CD4-positive, alpha-beta T cell treated with Interleukin-17A for 4 hours (primary cell): ENCODE measurements around the gene NFASC.
A peak's percentile ranks its signal among the peaks of the same experiment; 100 is the strongest.

Experiments used
- DNase-seq: peaks from one replicate; pipeline ENCODE4 v3.0.0-alpha.2; 2020; ENCODE audit warnings: mixed read lengths

Gene NFASC

GRCh38 chr1:205046870-205047269 is 176.2 kb downstream of the NFASC start:
- no peak for DNase-seq

GRCh38 chr1:205047764-205048231 is 177.1 kb downstream of the NFASC start:
- DNase-seq, result no peak

- no peak for DNase-seq
Observed at GRCh38 chr1:205048382-205048781, 177.7 kb downstream of the NFASC start.

DNA sequence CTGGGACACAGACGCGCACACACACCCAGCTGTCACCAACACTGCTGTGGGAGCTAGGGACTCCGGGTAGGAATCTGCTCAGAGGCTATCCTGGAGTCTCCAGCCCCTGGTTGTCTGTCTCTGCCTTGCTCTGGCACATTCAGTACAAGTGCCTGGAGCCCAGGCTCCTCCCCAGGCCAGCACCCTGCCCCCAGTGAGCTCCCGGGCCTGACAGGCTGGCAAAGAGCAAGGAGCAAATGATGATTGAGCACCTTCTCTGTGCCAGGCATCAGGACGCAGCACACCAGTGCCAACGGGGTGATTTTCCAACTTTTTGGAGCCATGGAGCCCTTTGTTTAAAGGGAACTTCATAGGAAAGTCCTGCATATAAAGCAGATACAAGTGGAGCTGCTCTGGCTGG is 178.8 kb downstream of the NFASC start:
- DNase-seq, result no peak

- DNase-seq, result no peak
Observed at GRCh38 chr1:205052690-205053089, 182.0 kb downstream of the NFASC start.

- DNase-seq, result no peak
Observed at GRCh38 chr1:205053296-205053695, 182.6 kb downstream of the NFASC start.

DNA sequence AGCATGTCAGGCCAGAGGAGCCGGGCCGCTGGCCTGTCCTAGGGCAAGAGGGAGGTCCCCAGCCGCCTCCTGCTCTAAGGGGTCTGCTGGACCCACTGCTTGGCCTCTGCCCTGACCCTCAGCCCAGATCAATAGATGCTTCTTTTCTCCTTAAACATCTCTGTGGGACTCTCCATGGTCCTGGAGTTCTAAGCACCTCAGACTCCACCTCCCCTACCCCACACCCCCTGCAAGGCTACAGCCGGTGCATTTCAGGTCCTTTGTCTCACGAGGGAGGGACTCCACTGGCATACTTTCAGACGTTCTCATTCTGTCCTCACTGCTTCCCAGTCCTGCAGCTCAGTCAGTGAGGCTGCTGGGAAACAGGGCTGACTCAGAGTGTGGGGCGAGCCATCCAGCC is 183.4 kb downstream of the NFASC start:
- no peak for DNase-seq

- no peak for DNase-seq
Observed at GRCh38 chr1:205056188-205056611, 185.5 kb downstream of the NFASC start.

GRCh38 chr1:205056956-205057568 is 186.4 kb downstream of the NFASC start:
- DNase-seq, result no peak

DNA sequence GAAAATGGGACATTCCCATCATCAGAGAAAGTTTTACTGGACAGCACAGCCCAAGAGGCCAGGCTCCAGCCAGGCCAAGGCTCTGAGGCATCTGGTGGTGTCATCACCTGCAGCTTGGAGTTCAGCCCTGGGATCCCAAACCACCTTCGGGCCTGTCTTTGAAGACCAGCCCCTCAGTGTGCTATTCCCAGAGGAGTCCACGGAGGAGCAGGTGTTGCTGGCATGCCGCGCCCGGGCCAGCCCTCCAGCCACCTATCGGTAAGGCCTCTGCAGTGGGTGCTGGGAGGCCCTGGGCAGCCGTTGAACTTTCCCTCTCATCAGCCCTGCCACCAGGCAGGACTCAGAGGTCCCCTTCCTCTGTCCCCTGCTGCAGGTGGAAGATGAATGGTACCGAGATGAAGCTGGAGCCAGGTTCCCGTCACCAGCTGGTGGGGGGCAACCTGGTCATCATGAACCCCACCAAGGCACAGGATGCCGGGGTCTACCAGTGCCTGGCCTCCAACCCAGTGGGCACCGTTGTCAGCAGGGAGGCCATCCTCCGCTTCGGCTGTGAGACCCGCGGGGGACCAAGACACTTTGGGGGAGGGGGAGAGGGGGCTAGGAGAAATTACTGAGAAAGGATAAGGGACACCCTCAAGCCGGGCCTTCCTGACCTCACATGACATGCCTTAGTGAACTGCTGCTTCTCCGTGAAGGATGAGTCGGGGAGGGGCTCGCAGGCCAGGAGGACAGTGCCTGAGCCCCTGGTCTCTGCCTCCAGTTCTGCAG is 187.3 kb downstream of the NFASC start:
- no peak for DNase-seq

DNA sequence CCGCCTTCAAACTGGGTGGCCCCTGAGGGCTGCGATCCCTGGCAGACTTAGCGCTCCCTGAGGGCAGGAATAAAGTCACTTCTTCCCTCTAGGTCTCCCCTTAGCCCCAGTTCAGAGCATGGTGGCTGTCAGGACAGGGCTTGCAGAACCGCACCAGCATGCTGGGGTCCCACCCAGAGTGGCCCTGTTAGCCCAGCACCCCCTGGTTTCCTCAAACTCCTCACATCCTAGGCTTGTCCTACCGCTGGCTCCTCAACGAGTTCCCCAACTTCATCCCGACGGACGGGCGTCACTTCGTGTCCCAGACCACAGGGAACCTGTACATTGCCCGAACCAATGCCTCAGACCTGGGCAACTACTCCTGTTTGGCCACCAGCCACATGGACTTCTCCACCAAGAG is 188.2 kb downstream of the NFASC start:
- no peak for DNase-seq

DNA sequence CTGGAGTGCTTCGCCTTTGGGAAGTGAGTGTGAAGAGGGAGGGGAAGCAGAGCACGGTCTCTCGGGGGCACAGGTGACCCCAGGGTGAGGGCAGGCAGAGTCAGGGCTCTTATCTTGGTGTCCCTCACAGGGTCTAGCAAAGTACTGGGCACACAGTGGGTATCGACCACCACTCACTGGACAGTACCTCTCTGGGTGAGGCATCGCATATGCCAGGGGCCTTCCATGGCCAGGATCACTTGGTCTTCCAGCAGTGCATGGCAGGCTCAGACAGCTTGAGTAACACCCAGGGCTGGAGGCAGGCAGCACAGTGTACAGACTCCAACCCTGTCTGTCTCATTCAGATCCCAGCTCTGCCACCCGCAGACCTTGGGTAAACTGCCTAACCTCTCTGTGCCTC is 189.0 kb downstream of the NFASC start:
- no peak for DNase-seq

GRCh38 chr1:205060746-205061145 is 190.1 kb downstream of the NFASC start:
- no peak for DNase-seq

GRCh38 chr1:205061227-205061626 is 190.6 kb downstream of the NFASC start:
- DNase-seq, result no peak

DNA sequence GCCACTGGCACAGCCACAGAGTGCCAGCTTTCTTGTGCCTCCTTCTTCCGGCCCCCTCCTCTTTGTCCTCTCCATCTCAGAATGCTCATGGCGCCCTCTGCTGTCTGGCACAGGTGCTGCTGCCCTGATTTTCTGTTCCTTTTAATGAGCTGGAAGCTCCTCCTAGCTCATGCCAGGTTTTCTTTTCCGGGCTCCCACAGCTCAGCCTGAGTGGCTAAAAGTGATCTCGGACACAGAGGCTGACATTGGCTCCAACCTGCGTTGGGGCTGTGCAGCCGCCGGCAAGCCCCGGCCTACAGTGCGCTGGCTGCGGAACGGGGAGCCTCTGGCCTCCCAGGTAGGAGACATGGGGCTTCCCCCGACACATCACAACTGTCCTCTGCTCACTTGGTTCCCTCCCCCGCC is 191.0 kb downstream of the NFASC start:
- peak; percentile 76 for DNase-seq

- no peak for DNase-seq
Observed at GRCh38 chr1:205062319-205062718, 191.7 kb downstream of the NFASC start.

DNA sequence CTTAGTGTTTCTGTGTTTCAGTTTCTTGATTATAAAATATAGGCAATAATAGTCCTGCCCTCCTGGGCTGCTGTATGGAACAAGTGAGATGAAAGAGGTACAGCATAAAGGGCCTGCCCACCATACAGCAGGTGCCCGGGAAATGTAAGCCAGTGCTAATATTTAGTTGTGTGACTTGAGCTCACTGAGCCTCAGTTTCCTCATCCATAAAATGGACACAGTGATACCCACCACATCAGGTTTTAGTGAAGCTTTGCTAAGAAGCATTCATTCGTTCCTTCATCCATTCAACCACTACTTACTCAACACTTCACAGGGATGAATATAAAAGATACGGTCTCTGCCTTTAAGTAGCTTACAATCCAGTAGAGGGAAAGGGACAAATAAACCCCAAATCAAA is 192.2 kb downstream of the NFASC start:
- no peak for DNase-seq

DNA sequence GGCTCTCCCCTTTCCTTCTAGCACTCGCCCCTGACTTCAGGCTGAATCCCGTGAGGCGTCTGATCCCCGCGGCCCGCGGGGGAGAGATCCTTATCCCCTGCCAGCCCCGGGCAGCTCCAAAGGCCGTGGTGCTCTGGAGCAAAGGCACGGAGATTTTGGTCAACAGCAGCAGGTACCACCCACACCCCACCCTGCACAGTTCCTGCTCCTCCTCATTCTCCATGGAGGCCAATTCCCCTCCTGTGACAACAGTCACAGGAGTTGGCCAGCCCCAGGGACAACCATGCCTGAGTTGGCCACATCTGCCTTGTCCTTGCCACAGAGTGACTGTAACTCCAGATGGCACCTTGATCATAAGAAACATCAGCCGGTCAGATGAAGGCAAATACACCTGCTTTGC is 193.6 kb downstream of the NFASC start:
- no peak for DNase-seq

DNA sequence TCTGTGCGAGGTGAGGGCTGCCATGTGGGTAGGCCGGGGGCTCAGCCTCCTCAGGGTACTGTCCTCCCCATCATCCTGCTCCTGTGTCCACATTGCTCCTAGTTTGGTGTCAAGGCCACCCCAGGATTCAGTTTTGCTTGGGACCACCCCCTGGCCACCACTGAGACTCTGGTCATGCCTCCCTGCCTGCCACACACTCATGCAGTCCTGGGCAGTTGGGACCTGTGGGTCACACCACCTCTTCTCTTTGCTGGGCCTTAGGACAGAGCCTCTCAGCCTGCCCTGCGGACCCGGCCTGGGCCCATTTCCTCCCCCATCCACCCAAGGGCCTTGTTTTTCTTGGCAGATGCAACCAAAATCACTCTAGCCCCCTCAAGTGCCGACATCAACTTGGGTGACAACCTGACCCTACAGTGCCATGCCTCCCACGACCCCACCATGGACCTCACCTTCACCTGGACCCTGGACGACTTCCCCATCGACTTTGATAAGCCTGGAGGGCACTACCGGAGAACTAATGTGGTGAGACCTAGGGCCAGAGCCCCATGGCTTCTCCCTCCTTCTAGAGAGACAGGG is 194.2 kb downstream of the NFASC start:
- no peak for DNase-seq

DNA sequence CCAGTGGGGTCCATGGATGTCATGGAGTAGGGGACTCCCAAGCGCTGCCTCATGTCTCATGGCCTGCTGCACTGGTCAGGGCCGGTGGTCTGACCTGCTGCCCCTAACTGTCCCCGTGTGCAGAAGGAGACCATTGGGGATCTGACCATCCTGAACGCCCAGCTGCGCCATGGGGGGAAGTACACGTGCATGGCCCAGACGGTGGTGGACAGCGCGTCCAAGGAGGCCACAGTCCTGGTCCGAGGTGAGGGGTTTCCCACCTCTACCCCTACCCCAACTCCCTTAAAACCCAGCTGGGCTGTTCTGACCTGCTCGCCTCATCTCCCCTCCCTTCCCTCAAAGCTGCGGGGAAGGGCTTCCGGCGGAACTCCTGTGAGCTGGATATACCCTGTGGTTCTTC is 195.0 kb downstream of the NFASC start:
- no peak for DNase-seq

DNA sequence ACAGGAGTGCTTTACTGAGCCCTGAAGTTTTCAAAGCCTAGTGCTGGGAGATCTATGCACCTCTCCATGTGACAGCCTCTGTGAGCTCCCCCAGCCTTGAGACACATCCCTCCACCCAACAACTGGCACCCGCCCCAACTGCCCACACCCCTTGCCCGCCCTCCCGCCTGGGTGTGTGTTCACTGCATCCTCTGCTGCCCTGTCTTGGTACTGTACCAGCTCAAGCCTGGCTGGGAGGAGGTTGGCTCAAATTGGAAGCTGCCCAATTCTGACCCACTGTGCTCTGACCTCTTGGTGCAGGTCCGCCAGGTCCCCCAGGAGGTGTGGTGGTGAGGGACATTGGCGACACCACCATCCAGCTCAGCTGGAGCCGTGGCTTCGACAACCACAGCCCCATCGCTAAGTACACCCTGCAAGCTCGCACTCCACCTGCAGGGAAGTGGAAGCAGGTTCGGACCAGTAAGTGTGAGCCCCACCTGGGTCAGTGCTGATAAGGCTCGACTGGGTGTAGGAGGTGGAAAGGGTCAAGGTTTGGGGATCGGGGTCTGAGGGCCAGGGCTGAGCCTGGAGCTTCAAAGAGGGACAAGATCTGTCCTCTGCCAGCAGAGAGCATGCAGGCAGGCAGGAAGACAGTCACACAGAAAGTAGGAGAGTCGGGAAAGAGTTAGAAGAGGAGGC is 195.6 kb downstream of the NFASC start:
- no peak for DNase-seq

- DNase-seq, result no peak
Observed at GRCh38 chr1:205067031-205067430, 196.4 kb downstream of the NFASC start.

- no peak for DNase-seq
Observed at GRCh38 chr1:205068001-205068400, 197.3 kb downstream of the NFASC start.
